ENCODE data around the gene MOB3B.
"Not testable (repeated sequence)": the region's sequence is repeated elsewhere in the genome, so short reads cannot be mapped to it uniquely, and the experiment has no call there.

The MOB3B gene

DNA sequence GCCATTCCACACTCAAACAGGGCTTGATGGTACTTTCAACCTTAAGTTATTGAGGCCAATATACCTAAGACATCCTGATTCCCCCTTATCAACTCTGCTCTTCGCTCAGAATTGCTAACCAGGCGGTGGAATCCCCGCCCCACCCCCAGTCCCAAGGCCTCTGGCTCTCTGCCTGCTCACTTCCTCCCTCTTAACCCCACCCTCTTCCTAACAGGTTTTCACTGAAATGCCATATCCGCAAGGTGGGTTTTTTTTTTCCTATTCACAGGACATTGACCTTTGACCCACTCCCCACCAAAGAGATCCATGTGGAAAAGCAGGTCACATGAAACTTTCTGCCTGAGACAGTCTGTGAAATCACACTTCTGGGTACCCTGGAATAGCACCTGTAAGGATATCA, 72.2 kb downstream of the MOB3B start:
- DNase-seq (ENCODE audit: low read depth) = no peak

DNA sequence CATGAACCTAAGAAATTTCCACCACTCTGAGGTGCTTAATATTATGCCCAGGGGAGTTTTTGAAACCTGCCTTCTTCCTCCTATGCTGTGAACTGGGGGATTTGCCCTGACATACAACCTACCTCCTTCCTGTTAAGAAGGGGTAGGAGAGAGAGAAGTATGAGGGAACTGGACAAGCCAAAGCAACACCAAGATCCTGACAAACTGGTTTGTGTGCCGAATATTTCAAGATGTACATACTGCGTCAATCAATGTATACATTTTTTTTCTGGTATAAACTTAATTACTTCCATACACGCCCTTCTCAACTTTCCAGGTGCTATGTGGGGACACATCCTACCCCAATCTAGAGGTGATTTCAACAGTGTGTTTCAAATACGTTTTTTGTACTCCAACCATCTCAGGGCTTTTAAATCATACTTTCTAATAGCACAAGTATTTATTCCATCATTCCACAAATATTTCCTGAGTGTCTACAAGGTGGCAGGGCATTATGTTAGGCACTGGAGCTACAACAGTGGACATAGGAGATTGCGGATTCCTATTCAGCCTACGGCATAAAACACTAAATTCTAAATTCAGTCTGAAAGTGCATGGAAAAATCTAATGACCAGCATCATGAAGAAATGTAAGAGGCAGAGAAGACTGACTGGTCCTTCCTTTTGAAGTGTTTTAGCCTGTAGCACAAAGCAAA, 75.6 kb downstream of the MOB3B start:
- DNase-seq (ENCODE audit: low read depth) = no peak
- no peak overlapping the region for H3K4me3 ChIP-seq (ENCODE audit: low read depth, low read length)
- in situ Hi-C loops (cut with HindIII; ENCODE audit: low sequenced_read_pairs) = no loop called here
- TF ChIP-seq, protein P1, sequence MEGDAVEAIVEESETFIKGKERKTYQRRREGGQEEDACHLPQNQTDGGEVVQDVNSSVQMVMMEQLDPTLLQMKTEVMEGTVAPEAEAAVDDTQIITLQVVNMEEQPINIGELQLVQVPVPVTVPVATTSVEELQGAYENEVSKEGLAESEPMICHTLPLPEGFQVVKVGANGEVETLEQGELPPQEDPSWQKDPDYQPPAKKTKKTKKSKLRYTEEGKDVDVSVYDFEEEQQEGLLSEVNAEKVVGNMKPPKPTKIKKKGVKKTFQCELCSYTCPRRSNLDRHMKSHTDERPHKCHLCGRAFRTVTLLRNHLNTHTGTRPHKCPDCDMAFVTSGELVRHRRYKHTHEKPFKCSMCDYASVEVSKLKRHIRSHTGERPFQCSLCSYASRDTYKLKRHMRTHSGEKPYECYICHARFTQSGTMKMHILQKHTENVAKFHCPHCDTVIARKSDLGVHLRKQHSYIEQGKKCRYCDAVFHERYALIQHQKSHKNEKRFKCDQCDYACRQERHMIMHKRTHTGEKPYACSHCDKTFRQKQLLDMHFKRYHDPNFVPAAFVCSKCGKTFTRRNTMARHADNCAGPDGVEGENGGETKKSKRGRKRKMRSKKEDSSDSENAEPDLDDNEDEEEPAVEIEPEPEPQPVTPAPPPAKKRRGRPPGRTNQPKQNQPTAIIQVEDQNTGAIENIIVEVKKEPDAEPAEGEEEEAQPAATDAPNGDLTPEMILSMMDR (IDR thresholded peaks at IDR 0.05; ENCODE audit: low read depth, low read length, missing control alignments) = no peak

More for the DNA sequence above, 72.2 kb downstream of the MOB3B start:
- TF ChIP-seq, protein P1 (IDR thresholded peaks at IDR 0.05; ENCODE audit: low read depth, low read length, missing control alignments) = no peak
- in situ Hi-C loops (cut with HindIII; ENCODE audit: low sequenced_read_pairs) = no loop called here
- H3K4me3 ChIP-seq (ENCODE audit: low read depth, low read length) = no peak overlapping the region

DNA sequence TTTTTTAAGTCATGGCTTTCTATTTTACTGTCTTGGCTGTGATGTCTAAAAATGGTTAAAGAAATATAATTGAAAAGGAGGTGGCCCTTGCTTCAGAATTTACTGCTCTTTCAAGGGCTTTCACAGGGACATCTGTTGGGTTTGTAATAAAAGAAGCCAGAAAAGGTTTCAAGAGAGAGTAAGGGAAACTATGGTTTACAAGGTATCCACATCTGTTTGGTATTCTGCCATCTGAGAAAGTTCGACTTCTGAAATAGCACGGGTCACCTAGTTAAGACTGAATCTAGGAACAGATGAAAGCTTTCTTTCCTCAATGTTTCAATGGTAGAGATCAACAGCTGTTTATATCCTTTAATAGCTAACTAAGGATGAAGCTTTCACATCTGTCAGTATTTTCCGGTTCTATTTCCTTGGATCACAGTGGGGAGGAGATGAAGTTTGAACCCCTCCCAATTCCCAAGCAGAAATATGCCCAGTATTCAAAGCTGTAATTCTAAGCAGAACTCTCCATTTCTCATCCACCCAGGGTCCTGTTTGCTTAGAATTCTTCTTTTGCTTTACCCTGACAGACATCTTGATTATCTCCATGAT, 78.3 kb downstream of the MOB3B start:
- no peak overlapping the region for H3K4me3 ChIP-seq (ENCODE audit: low read depth, low read length)
- DNase-seq (ENCODE audit: low read depth) = no peak
- in situ Hi-C loops (cut with HindIII; ENCODE audit: low sequenced_read_pairs) = no loop called here
- TF ChIP-seq, protein P1 (IDR thresholded peaks at IDR 0.05; ENCODE audit: low read depth, low read length, missing control alignments) = no peak

DNA sequence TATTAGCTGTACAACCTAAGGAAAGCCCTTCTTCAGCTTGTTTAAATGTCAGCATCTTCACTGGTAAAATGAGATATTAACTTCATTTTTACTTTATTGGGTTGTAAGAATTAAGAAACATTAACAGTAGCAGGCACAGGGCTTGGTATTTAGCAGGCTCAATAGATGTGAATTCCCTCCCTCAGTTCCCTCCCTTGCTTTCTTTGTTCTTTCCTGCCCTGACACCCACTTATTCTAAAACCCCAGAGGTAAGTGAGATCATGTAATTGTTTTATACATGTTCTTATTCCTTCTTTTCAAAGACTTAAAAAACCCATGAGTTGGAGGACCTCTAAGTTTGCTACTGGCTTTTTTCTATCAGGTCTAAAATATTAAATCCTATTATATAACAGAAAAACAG, 78.9 kb downstream of the MOB3B start:
- in situ Hi-C loops (cut with HindIII; ENCODE audit: low sequenced_read_pairs) = no loop called here
- no peak overlapping the region for H3K4me3 ChIP-seq (ENCODE audit: low read depth, low read length)
- TF ChIP-seq, protein P1 (IDR thresholded peaks at IDR 0.05; ENCODE audit: low read depth, low read length, missing control alignments) = no peak
- no peak for DNase-seq (ENCODE audit: low read depth)

DNA sequence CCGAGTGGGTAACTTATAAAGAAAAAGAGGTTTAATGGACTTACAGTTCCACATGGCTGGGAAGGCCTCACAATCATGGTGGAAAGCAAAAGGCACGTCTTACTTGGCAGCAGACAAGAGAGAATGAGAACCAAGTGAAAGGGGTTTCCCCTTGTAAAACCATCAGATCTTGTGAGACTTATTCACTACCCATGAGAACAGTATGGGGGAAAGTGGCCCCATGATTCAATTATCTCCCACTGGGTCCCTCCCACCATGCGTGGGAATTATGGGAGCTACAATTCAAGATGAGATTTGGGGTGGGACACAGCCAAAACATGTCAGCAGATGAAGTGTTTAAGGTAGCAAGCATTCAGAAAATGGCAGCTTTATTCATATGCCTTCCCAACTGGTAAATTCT, 81.3 kb downstream of the MOB3B start:
- H3K4me3 ChIP-seq (ENCODE audit: low read depth, low read length); DNase-seq (ENCODE audit: low read depth); in situ Hi-C loops (cut with HindIII; ENCODE audit: low sequenced_read_pairs): not testable (repeated sequence)

DNA sequence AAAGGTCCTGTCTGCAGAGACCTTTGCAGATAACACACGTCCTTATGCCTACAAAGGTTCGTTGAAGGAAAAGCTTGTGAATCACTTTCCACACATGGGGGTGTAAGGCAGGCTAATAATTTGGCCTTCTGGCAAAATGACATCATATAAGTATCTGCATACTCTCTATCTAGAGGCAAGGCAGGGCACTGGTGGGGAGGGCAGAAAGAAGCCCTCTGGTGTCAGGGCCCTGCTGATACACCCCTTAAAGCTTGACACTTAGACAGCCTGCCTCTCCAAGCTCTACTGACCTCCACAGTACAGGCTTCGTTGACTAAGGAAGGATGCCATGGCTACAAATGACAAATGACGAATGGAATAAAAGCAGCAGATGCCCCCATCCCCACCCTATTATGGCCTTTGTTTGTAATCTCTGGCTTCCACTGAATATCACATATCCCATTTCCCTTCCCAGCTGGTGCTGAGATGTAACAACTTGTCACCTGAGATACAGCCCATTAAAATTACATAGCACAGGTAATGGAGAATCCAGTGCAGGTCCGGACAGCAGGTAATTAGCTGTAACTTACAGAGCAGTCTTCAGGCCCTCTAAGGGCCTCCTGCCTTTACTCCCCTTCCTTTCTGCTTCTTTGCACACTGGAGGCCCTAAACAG, 82.5 kb downstream of the MOB3B start:
- TF ChIP-seq, protein P1 (IDR thresholded peaks at IDR 0.05; ENCODE audit: low read depth, low read length, missing control alignments) = no peak
- no peak overlapping the region for H3K4me3 ChIP-seq (ENCODE audit: low read depth, low read length)
- no peak for DNase-seq (ENCODE audit: low read depth)
- in situ Hi-C loops (cut with HindIII; ENCODE audit: low sequenced_read_pairs) = no loop called here

DNA sequence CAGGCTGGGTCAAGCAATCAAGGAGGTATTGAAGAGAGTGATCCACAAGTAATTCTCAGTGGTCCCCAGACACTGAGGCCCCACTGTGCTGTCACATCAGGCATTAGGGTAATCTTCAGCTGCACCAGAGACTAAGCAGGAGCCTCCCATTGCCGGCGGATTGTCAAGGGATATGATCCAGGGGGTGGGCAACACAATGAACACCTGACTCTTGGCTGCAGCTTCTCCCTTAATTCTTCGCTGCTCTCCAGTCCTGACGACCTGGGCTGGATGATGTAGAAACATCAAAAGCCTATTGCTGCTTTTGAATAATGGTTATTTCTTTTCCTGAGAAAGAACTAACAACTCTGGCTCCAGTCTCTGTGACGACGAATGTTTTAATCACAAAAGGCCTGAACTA, 83.9 kb downstream of the MOB3B start:
- TF ChIP-seq, protein P1 (IDR thresholded peaks at IDR 0.05; ENCODE audit: low read depth, low read length, missing control alignments) = no peak
- in situ Hi-C loops (cut with HindIII; ENCODE audit: low sequenced_read_pairs) = no loop called here
- no peak for DNase-seq (ENCODE audit: low read depth)
- no peak overlapping the region for H3K4me3 ChIP-seq (ENCODE audit: low read depth, low read length)

Measured in astrocyte of the cerebellum (primary cell).